IPS-11a (cell line): ENCODE results near the gene DYSF.

Experiments
- H3K4me3 ChIP-seq: one replicate; pipeline ENCODE4 v1.5.1; 2013; ENCODE audit warnings: low read depth, low read length, control low read depth

DYSF gene

GRCh38 chr2:71524476-71524875 is 71.1 kb downstream of the DYSF start:
- H3K4me3 ChIP-seq, result no peak overlapping the region

DNA sequence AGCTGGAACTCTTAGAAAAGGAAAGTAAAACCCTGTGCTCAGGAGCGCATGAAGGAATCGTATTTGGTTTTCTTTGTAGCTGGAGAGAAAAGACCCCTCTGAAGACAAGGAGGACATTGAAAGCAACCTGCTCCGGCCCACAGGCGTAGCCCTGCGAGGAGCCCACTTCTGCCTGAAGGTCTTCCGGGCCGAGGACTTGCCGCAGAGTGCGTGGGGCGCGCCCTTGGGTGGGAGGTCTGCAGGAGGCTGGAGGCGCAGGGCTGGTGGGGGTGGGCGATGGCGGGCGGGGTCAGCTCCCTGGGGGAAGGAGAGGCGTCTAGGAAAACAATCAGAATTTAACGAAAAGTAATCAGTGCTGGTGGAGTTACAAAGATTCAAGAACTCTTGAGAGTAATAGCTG is 72.8 kb downstream of the DYSF start:
- no peak overlapping the region for H3K4me3 ChIP-seq

GRCh38 chr2:71526975-71527374 is 73.6 kb downstream of the DYSF start:
- H3K4me3 ChIP-seq, result no peak overlapping the region

- H3K4me3 ChIP-seq, result no peak overlapping the region
These were observed 74.8 kb downstream of the DYSF start for GRCh38 chr2:71528131-71528591.

DNA sequence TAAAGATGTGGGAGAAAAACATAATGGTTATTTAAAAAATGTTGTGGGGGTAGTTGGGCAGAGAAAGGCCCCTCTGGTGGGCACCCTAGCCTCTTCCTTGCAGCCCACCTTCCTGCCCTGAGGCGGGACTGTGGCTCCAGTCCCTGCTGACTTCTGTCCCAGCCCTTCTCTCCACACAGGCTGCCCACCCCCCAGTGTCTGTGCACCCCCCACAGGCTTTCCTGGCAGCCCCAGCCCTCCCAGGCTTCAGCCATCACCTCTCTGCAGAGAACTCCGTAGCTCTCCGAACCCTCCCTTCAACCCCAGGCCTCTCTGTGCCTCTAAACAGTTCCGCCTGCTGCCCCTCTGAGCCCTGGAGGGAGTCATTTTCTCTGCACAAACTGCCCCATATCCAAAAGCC is 75.4 kb downstream of the DYSF start:
- H3K4me3 ChIP-seq, result no peak overlapping the region

DNA sequence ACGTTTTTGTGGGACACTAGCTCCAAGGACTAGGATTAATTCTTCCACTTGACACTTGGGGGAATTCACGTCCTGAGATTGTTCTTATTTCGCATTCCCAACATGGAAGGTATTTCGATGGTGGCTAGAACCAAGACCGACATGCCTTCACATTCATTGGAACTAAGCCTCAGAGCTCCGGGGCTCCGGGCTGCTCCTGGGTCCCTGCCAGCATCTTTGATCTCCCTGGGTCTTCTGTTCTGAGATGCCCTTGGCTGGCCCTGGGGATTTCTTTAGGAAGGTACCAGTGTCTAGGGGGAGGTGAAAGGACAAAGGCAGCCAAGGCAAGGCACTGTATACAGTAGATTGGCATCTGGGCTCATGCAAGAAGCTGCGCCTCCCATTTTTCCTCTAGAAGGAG is 76.8 kb downstream of the DYSF start:
- H3K4me3 ChIP-seq, result no peak overlapping the region

GRCh38 chr2:71530641-71531332 is 77.4 kb downstream of the DYSF start:
- H3K4me3 ChIP-seq, result no peak overlapping the region

GRCh38 chr2:71531522-71532047 is 78.2 kb downstream of the DYSF start:
- no peak overlapping the region for H3K4me3 ChIP-seq

- no peak overlapping the region for H3K4me3 ChIP-seq
These were observed 79.0 kb downstream of the DYSF start for GRCh38 chr2:71532327-71532726.

DNA sequence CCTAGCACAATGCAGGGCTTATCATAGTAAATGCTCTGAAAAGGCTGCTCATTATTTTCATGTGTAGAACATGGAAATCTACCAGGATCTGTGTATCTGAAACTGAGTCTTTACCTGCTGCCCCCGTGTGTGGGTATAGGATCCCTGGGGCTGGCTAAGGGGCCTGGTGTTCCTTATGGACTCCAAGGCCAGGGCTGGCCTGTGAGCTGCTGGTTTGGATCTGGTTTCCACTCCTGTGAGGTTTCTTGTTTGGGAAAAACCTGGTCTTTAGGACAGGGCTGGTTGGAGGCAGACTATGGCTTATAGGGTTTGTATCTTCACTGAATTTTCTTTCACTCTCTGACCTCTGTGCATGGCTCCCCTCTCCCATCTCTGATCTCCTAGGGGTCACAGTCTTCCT is 80.8 kb downstream of the DYSF start:
- no peak overlapping the region for H3K4me3 ChIP-seq

- H3K4me3 ChIP-seq, result no peak overlapping the region
These were observed 81.5 kb downstream of the DYSF start for GRCh38 chr2:71534826-71535225.

DNA sequence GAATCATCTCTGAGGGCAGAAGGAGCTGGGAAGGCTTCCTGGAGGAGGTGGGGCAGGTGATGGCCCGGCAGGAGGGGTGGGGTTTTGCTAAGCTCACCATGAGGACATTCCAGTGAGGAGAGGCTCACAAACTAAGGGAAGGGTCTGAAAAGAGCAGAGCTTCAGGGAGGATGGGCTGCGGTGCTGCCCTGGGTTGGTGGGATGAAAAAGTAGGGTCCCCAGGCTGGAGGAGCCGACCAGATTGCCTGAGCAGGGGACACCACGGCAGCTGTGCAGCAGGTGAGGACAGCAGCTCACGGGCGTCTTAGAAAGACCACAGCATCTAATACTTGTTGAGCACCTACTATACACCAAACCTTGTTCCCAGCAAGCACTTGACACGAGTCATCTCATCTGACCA is 82.2 kb downstream of the DYSF start:
- H3K4me3 ChIP-seq, result no peak overlapping the region

GRCh38 chr2:71536226-71536671 is 82.9 kb downstream of the DYSF start:
- H3K4me3 ChIP-seq, result no peak overlapping the region

GRCh38 chr2:71538241-71538640 is 84.9 kb downstream of the DYSF start:
- no peak overlapping the region for H3K4me3 ChIP-seq

DNA sequence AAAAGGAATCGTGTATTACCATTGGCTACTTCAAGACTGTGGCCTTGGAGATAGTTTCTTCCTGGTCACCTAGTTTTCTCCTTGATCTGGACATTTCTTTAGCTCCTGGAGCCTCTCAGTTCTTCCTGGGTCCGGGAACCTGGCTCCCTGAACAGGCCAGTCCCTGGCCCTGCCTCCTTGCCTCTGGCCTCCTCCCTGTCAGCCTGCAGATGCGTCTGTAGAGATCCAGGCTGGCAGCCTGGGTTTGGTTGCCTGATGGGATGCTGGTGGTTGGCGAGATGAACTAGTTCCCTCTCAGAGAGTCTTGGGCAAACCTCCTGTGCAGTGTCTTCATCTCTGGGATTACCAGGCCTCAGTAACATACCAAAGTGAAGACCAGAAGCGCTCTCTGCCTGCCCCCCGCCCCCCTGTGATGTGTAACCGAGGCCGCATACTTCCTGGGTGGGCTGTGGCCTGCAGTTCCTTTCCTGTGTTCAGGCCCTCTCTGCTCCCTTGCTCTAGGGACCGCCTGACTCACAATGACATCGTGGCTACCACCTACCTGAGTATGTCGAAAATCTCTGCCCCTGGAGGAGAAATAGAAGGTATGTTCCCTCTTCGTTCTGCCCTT is 85.4 kb downstream of the DYSF start:
- H3K4me3 ChIP-seq, result no peak overlapping the region

DNA sequence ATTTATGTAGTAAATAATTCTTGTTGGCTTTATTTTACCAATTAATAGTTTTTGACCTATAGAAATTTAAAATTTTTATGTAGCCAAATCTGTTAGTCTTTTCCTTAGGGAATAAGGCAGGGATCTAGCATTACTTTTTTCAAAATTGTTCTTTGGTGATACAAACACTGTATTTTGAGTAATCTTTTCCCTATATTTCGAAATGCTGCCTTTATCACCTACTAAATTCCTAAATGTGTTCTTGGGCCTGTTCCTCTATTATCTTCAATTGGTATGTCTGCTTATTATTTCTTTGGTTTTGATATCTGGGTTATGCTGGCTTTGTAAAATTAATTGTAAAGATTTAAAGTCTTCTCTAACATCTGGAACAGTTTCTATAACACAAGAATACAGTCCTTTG is 87.5 kb downstream of the DYSF start:
- H3K4me3 ChIP-seq, result no peak overlapping the region

GRCh38 chr2:71544919-71545571 is 91.7 kb downstream of the DYSF start:
- H3K4me3 ChIP-seq, result no peak overlapping the region

DNA sequence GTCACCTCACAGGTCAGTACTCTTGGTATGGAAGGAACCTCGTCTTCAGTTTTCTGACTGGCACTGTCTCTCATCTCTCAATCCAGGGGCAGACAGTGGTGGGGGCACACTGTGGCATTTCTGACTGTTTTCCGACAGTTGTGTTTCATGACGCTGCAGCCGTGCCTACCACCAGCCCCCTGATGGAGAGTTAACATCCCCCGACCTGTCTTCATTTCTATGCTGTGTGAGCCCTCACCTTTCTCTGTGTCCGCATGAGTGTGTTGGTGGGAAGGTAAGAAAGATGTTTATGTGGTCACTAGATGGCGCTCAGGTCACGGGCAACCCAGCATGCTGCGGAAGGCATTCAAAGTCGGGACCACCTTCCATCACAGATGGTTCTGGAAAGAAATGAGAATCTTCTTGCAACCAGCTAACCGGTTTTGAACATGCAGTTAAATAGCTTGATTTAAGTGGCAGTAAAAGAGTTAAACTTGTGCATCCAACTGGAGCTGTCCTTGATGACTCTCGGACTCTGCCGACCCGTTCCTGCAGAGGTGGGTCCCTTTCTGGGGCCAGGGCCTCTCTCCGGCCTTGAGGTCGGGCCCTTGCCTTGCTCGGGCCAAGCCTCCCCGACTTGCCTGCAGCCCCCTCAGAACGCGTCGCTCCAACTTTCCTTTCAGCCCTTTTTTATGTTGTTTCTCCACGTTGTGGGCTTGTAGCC is 92.4 kb downstream of the DYSF start:
- H3K4me3 ChIP-seq, result no peak overlapping the region

GRCh38 chr2:71546275-71546638 is 92.9 kb downstream of the DYSF start:
- no peak overlapping the region for H3K4me3 ChIP-seq

DNA sequence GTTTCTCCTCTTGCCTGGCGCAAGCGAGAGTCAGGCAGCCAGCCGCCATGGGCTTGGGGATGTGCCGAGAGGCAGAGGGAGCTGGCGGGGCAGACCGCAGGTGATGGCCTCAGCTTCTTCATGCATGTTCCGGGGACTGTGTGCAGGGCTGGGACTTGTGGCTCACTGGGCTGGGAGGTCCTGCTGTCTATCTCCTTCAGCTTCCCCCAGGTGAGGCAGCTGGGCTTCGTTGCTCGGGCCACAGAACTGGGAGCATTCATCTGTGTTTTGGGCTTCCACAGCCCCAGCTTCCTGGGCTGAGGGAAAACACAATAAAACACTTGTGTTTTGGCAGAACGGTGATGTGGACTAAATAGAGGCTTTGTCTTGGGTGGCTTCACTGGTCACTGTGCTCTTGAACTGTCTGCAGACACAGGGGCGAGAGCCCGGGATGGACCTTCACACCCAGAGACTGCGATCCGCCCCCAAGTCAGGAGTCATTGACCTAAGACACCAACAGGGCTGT is 93.5 kb downstream of the DYSF start:
- no peak overlapping the region for H3K4me3 ChIP-seq

GRCh38 chr2:71547616-71548285 is 94.4 kb downstream of the DYSF start:
- no peak overlapping the region for H3K4me3 ChIP-seq
